ENCODE data around the gene SLC16A11.

The SLC16A11 gene

GRCh38 chr17:7005716-7006115 is 38.2 kb downstream of the SLC16A11 start:
- DNase-seq (ENCODE audit: low read depth): no peak
- H3K4me3 ChIP-seq (ENCODE audit: low read depth, low read length): no peak overlapping the region
- TF ChIP-seq CTCF (IDR thresholded peaks at IDR 0.05; ENCODE audit: insufficient read depth, low read depth, low read length, missing control alignments): no peak

DNA sequence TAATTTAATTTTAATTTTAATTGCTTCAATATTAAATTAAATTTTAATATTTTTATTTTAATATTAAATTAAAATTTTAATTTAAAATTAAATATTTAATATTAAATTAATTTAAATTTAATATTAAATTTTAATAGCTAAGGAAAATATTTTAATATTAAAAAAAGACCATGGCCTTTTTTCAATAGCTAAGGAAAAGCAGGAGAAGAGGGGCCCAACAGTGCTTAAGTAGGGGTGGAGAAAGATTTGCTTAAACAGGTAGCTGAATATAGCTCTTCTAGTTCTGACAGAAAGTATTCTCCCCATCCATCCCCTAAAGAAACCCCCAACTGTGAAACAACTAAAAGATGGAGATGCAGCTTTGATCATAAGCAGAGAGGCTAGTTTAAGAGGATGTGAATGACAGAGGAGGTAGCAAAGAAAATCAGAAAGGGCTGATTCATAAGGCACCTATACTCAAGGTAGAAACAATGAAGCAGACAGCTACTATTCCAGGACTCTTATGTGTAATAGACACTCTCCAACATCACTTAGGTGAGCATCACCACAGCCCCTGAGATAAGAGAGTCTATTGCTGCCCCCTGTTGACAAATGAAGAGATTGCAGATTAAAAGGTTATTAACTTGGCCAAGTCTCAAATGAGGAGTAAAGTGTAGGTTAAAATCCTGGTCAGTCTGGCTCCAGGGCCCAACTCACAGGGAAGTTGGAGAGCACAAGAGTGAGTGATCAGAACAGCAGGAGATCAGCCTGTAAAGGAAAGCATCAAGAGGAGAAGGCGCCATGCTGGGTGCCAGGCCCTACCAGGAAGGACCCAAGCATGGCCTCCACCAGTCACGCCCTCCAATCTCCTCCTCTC is 39.3 kb downstream of the SLC16A11 start:
- H3K4me3 ChIP-seq (ENCODE audit: low read depth, low read length): no peak overlapping the region
- TF ChIP-seq CTCF (IDR thresholded peaks at IDR 0.05; ENCODE audit: insufficient read depth, low read depth, low read length, missing control alignments): peak; percentile 56
- DNase-seq (ENCODE audit: low read depth): peak; percentile 75

DNA sequence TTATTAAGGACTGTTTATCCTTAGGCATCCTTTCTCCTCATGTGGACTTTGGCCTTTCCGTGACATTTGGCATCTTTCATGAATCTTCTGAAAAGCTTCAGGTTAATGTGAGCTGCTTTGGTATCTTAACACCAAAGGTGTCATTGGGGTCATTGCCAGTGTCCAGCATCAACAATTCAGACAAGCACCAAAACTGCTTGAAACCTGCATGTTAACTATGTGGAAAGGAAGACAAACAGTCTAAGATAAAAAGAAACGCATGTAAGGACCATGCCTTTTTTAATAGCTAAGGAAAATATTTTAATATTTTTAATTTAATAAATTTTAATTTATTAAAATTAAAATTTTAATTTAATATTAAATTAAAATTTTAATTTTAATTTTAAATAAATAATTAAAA is 40.1 kb downstream of the SLC16A11 start:
- no peak for DNase-seq (ENCODE audit: low read depth)
- TF ChIP-seq CTCF (IDR thresholded peaks at IDR 0.05; ENCODE audit: insufficient read depth, low read depth, low read length, missing control alignments): no peak
- H3K4me3 ChIP-seq (ENCODE audit: low read depth, low read length): no peak overlapping the region

DNA sequence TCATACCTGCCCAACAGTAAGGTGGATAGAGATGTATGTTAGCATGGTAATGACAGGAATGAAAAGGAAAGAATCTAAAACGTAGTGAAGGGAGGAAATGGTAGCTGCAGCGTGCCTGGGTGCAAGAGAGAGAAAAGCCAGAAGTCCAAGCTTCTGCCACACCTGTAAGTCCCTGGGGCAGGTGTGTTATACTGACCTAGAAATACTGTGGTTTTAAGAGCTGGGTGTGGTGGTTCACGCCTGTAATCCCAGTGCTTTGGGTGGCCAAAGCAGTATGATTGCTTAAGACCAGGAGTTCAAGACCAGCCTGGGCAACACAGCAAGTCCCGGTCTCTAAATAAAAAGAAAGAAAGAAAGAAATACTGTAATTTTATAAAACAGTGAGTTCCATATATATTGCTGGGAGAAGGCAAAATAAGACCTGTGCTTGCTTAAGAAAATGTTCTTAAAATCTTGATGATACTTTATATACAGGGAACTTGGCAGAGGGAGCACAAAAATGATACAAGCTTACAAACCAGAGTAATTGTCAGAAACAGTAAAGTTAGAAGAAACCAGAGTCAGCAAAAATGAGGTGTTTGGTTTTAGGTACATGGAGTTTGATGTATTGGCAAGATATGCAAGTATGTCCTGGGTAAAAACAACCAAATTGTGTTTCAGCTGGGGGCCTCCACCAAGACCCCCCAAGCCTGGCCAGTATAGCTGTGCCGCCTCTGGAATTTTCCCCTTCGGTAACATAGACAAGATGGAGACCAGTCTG is 41.4 kb downstream of the SLC16A11 start:
- no peak for DNase-seq (ENCODE audit: low read depth)
- no peak for TF ChIP-seq CTCF (IDR thresholded peaks at IDR 0.05; ENCODE audit: insufficient read depth, low read depth, low read length, missing control alignments)
- no peak overlapping the region for H3K4me3 ChIP-seq (ENCODE audit: low read depth, low read length)

GRCh38 chr17:7001318-7001961 is 42.5 kb downstream of the SLC16A11 start:
- peak; percentile 64 for DNase-seq (ENCODE audit: low read depth)
- TF ChIP-seq CTCF (IDR thresholded peaks at IDR 0.05; ENCODE audit: insufficient read depth, low read depth, low read length, missing control alignments): peak; percentile 58
- H3K4me3 ChIP-seq (ENCODE audit: low read depth, low read length): no peak overlapping the region

DNA sequence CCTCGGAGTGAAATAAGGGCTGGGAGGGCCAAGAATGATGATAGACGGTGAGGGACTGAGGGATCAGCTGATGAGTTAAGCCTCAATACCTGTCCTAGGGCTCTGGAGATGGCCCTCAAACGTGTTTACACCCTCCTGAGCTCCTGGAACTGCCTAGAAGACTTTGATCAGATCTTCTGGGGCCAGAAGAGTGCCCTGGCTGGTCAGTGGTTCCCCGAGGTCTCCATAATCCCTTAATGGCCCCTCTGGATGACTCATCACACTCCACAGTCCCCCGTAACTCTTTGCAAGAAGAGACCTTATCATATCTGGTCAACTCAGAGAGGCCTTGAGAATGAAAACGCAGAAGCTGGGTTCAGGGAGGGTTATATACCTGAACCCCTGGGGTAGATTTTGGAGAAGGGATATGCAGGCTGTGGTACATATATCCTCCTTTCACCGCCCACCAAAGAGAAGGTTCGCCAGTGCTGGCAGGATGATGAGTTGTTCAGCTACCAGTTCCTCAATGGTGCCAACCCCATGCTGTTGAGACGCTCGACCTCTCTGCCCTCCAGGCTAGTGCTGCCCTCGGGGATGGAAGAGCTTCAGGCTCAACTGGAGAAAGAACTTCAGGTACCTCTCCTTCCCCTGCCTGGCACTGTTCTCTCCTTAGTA is 44.9 kb downstream of the SLC16A11 start:
- TF ChIP-seq CTCF (IDR thresholded peaks at IDR 0.05; ENCODE audit: insufficient read depth, low read depth, low read length, missing control alignments): no peak
- H3K4me3 ChIP-seq (ENCODE audit: low read depth, low read length): no peak overlapping the region
- DNase-seq (ENCODE audit: low read depth): no peak
